DOHH2 (cell line): ENCODE results near the gene CDH4.
"Not testable (repeated sequence)": the region's sequence is repeated elsewhere in the genome, so short reads cannot be mapped to it uniquely, and the experiment has no call there.

Experiments used
- H3F3A ChIP-seq: fragments of 200-600 bp; sonication (generic), shearing (Covaris generic); 2 replicates; pipeline ENCODE4 v1.6.0; 2016; ENCODE audit warnings: antibody characterized with exemption, mild to moderate bottlenecking; ENCODE audit not compliant: control insufficient read depth, insufficient read depth
- H3K27ac ChIP-seq: fragments of 200-600 bp; sonication (generic); 2 replicates; pipeline ENCODE4 v1.5.1; 2014; ENCODE audit warnings: low read depth, mild to moderate bottlenecking, low read length, moderate library complexity
- H3K27me3 ChIP-seq: fragments of 200-600 bp; sonication (generic); 2 replicates; pipeline ENCODE4 v1.6.1; 2014; ENCODE audit warnings: mild to moderate bottlenecking, low read length, mixed read lengths; ENCODE audit not compliant: control insufficient read depth
- H3K36me3 ChIP-seq: fragments of 200-600 bp; sonication (generic); 2 replicates; pipeline ENCODE4 v1.6.1; 2014; ENCODE audit warnings: mild to moderate bottlenecking, low read length, moderate library complexity, mixed read lengths; ENCODE audit not compliant: control insufficient read depth
- H3K4me1 ChIP-seq: fragments of 200-600 bp; sonication (generic); 2 replicates; pipeline ENCODE4 v1.6.1; 2014; ENCODE audit warnings: mild to moderate bottlenecking, low read length, mixed read lengths; ENCODE audit not compliant: control insufficient read depth
- H3K4me2 ChIP-seq: fragments of 200-600 bp; sonication (generic); 2 replicates; pipeline ENCODE4 v1.6.0; 2014; ENCODE audit warnings: mild to moderate bottlenecking, low read length, moderate library complexity
- H3K4me3 ChIP-seq: fragments of 200-600 bp; sonication (generic); 2 replicates; pipeline ENCODE4 v1.5.1; 2014; ENCODE audit warnings: mild to moderate bottlenecking, low read length, mixed read lengths
- H3K79me2 ChIP-seq: fragments of 200-600 bp; sonication (generic); 2 replicates; pipeline ENCODE4 v1.6.1; 2014; ENCODE audit warnings: mild to moderate bottlenecking, low read length, mixed read lengths; ENCODE audit not compliant: control insufficient read depth
- H3K9me2 ChIP-seq: fragments of 200-600 bp; sonication (generic); replicated peaks from 2 replicates; pipeline ENCODE4 v1.6.1; 2014; ENCODE audit warnings: mild to moderate bottlenecking, low read length, mixed read lengths; ENCODE audit not compliant: control insufficient read depth
- H3K9me3 ChIP-seq: fragments of 200-600 bp; sonication (generic); 2 replicates; pipeline ENCODE4 v1.6.1; 2014; ENCODE audit warnings: antibody characterized with exemption, low read length, mixed read lengths; ENCODE audit not compliant: control insufficient read depth, insufficient read depth
- H4K20me1 ChIP-seq: fragments of 200-600 bp; sonication (generic); 2 replicates; pipeline ENCODE4 v1.6.0; 2014; ENCODE audit warnings: low read depth, mild to moderate bottlenecking, antibody characterized with exemption, low read length, moderate library complexity; ENCODE audit not compliant: control insufficient read depth, insufficient read depth
- EZH2phosphoT487 ChIP-seq: fragments of 200-600 bp; sonication (generic); IDR thresholded peaks from 2 replicates; pipeline ENCODE4 v1.6.1; 2017; ENCODE audit warnings: borderline replicate concordance, mild to moderate bottlenecking, antibody characterized with exemption, low read length, moderate library complexity, mixed read lengths
- TF ChIP-seq, protein P1 (sequence below): fragments of 200-600 bp; sonication (generic); IDR thresholded peaks from one replicate; pipeline ENCODE4 v1.5.1; 2014; ENCODE audit warnings: antibody characterized with exemption, mild to moderate bottlenecking, low read depth, low read length; ENCODE audit not compliant: poor library complexity, severe bottlenecking

The CDH4 gene

DNA sequence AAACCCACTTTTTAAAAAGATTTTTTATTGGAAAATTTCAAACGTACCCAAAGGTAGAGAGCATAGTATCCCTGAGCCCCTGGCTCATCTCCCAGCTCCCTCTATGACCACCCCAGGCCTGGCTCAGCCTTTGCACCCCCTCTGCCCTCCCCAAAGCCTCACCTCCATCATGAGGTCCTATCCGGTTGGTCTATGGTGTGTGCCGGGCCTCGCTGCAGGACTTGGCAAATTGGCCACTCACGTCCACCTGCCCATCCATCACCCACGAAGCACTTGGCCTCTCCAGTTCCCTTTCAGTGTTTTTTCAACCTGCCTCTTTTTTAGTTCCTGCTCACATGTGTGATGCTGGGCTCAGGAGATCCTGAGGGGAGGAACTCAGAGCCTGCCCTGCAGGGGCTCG lies 147.4 kb downstream of the CDH4 start:
- Histone ChIP-seq H3F3A (no peaks in the 10 kb centered on the region), H3K4me1 (no peaks in the 10 kb centered on the region), H3K36me3 (no peaks in the 10 kb centered on the region), H3K27me3 (no peaks in the 10 kb centered on the region), H3K79me2 (no peaks in the 10 kb centered on the region), H3K9me2 (no peaks in the 10 kb centered on the region), H3K9me3 (no peaks in the 10 kb centered on the region), H3K4me2 (no peak overlapping the region), H4K20me1 (no peaks in the 10 kb centered on the region), H3K27ac (no peak overlapping the region), H3K4me3 (no peak overlapping the region)
- TF ChIP-seq, protein P1, sequence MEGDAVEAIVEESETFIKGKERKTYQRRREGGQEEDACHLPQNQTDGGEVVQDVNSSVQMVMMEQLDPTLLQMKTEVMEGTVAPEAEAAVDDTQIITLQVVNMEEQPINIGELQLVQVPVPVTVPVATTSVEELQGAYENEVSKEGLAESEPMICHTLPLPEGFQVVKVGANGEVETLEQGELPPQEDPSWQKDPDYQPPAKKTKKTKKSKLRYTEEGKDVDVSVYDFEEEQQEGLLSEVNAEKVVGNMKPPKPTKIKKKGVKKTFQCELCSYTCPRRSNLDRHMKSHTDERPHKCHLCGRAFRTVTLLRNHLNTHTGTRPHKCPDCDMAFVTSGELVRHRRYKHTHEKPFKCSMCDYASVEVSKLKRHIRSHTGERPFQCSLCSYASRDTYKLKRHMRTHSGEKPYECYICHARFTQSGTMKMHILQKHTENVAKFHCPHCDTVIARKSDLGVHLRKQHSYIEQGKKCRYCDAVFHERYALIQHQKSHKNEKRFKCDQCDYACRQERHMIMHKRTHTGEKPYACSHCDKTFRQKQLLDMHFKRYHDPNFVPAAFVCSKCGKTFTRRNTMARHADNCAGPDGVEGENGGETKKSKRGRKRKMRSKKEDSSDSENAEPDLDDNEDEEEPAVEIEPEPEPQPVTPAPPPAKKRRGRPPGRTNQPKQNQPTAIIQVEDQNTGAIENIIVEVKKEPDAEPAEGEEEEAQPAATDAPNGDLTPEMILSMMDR = no peak
- TF ChIP-seq EZH2phosphoT487 = no peak

DNA sequence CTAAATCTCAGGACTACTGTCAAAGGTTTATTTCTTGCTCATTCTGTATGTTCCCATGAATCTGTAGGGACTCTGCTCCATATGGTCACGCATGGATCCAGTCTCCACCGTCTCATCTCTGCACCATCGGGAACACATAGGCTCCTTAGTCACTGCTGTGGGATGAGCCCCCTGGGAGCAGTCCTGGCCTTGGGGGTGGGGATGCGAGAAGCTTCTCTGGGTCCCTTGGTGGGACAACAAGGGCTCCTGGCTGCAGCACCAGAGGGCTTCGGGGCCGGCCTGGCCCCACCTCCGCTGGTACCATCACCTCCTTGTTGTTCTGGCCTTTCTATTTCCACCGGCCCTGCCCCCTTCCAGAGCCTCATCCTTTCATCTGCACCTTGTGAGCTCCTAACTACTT lies 148.4 kb downstream of the CDH4 start:
- Histone ChIP-seq H3K4me2 (no peak overlapping the region), H3K9me3 (no peaks in the 10 kb centered on the region), H3K4me3 (no peak overlapping the region), H3K4me1 (no peaks in the 10 kb centered on the region), H3K79me2 (no peaks in the 10 kb centered on the region), H3K36me3 (no peaks in the 10 kb centered on the region), H3K9me2 (no peaks in the 10 kb centered on the region), H3K27me3 (no peaks in the 10 kb centered on the region), H4K20me1 (no peaks in the 10 kb centered on the region), H3F3A (no peaks in the 10 kb centered on the region), H3K27ac (no peak overlapping the region)
- TF ChIP-seq, protein P1 = no peak
- TF ChIP-seq EZH2phosphoT487 = no peak

DNA sequence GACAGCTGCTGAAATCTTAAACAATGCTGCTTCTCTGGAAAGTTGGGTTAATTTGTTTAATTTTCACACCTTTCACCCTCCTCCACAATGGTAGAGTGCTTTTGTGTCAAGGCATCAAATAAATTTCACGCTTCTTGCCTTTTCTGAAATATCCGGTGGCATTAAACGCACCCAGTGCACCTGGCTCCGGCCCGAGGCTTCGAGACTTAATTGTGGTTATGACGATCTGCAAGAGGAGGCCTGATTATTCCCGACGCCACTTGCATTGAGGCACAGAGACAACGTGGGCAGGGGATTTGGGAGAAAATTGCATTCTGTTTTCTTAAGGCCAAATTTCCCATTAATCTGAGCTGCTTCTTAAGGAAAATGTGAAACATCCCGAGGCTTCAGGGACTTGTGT lies 152.2 kb downstream of the CDH4 start:
- H3K27me3 ChIP-seq = no peaks in the 10 kb centered on the region
- no peaks in the 10 kb centered on the region for H3K36me3 ChIP-seq
- no peaks in the 10 kb centered on the region for H3K79me2 ChIP-seq
- no peaks in the 10 kb centered on the region for H3F3A ChIP-seq
- no peaks in the 10 kb centered on the region for H3K4me1 ChIP-seq
- no peaks in the 10 kb centered on the region for H3K9me3 ChIP-seq
- H3K9me2 ChIP-seq = no peaks in the 10 kb centered on the region
- H3K4me2 ChIP-seq = no peak overlapping the region
- H4K20me1 ChIP-seq = no peaks in the 10 kb centered on the region
- H3K4me3 ChIP-seq = no peak overlapping the region
- no peak overlapping the region for H3K27ac ChIP-seq
- no peak for TF ChIP-seq EZH2phosphoT487
- TF ChIP-seq, protein P1 = no peak

DNA sequence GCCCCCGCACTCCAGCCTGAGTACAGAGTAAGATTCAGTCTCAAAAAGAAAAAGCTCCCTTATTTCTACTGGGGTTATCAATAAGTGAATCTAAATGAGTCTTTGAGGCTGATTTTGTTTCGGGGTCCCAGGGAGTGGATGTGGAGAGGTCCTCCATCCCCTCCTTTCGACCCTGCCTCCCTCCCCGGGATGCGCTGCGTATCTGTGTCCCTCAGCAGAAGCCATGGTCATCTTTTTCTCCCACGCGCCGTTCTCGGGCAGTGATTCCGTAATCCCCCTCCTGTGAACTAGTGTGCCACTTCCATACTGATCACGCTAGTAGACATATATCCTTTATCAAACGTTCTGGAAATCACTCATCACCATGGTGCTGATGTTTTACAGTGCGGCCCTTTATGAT lies 152.9 kb downstream of the CDH4 start:
- Histone ChIP-seq H3K36me3 (no peaks in the 10 kb centered on the region), H3K9me2 (no peaks in the 10 kb centered on the region), H3F3A (no peaks in the 10 kb centered on the region), H3K79me2 (no peaks in the 10 kb centered on the region), H3K9me3 (no peaks in the 10 kb centered on the region), H4K20me1 (no peaks in the 10 kb centered on the region), H3K4me3 (no peak overlapping the region), H3K27ac (no peak overlapping the region), H3K4me1 (no peaks in the 10 kb centered on the region), H3K4me2 (no peak overlapping the region), H3K27me3 (no peaks in the 10 kb centered on the region)
- TF ChIP-seq, protein P1 = no peak
- TF ChIP-seq EZH2phosphoT487 = no peak

DNA sequence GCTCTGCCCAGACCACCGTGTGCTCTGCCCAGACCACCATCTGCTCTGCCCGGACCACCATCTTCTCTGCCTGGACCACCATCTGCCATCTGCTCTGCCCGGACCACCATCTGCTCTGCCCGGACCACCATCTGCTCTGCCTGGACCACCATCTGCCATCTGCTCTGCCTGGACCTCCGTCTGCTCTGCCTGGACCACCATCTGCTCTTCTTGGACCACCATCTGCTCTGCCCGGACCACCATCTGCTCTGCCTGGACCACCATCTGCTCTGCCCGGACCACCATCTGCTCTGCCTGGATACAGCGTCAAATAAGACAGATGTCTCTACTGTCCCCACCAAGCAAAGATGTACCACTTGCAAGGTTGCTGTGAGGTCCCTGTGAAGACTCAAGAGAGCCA lies 154.7 kb downstream of the CDH4 start:
- not testable (repeated sequence) for H3K36me3 ChIP-seq, H3K27me3 ChIP-seq, H3K4me1 ChIP-seq, H3K9me2 ChIP-seq, H4K20me1 ChIP-seq, H3K4me3 ChIP-seq, H3K27ac ChIP-seq, H3K79me2 ChIP-seq, H3K4me2 ChIP-seq, H3F3A ChIP-seq, H3K9me3 ChIP-seq
